Measurements from ENCODE around the gene MAP2K5.

- TF ChIP-seq CTCF (IDR thresholded peaks at IDR 0.05) (no peak), POLR2A (IDR thresholded peaks at IDR 0.05) (no peak), POLR2AphosphoS5 (IDR thresholded peaks at IDR 0.05) (no peak)
These were observed 34.1 kb upstream of the MAP2K5 start for GRCh38 chr15:67508407-67508806.
